Measurements from ENCODE around the gene PRM1. TPM values are rescaled to one million over a fixed set of nuclear protein-coding genes. Genes with fewer than 3 reads are reported as not detected.

Gene PRM1
- total RNA-seq, 3 donors from 2014 or later (not counting 1 experiment from before 2014, with no cell fraction given), result not detected

GRCh38 chr16:11316331-11317015 lies 35.3 kb upstream of the PRM1 start:
- Mint-ChIP-seq H3K9me3 (no peaks in the 10 kb centered on the region), H3K4me3 (no peak overlapping the region), H3K36me3 (no peaks in the 10 kb centered on the region), H3K27me3 (ENCODE audit: low read depth in 2 of 2) (peaks cover 5 to 8% of the 10 kb centered on the region in 2 donors), H3K4me1 (peaks cover 4 to 13% of the 10 kb centered on the region in 2 donors), H3K27ac (no peak overlapping the region)
- Histone ChIP-seq H3K36me3 (ENCODE audit: control insufficient read depth, insufficient read depth, low read length) (no peaks in the 10 kb centered on the region), H3K27ac (ENCODE audit: low read length) (no peak overlapping the region), H3K27me3 (ENCODE audit: control insufficient read depth, insufficient read depth, low read length) (no peaks in the 10 kb centered on the region), H3K9me3 (ENCODE audit: control insufficient read depth, insufficient read depth, low read length) (no peaks in the 10 kb centered on the region), H3K4me3 (ENCODE audit: low read length) (no peak overlapping the region), H3K4me1 (ENCODE audit: control insufficient read depth, insufficient read depth, low read length) (peaks cover 18% of the 10 kb centered on the region)
- intact Hi-C loops (cut with micrococcal nuclease), result no loop called here
- TF ChIP-seq CTCF (IDR thresholded peaks at IDR 0.05), result no peak
- WGBS (ENCODE audit: insufficient coverage), result 93% methylated on average over 22 of the region's 23 CpGs
- DNase-seq, result no peak
- no peak for ATAC-seq

GRCh38 chr16:11315510-11315909 lies 34.4 kb upstream of the PRM1 start:
- H3K4me3 Mint-ChIP-seq, result no peak overlapping the region
- no peaks in the 10 kb centered on the region for H3K36me3 Mint-ChIP-seq
- peaks cover 5 to 8% of the 10 kb centered on the region in 2 donors for H3K27me3 Mint-ChIP-seq (ENCODE audit: low read depth in 2 of 2)
- peaks cover 11 to 21% of the 10 kb centered on the region in 2 donors for H3K4me1 Mint-ChIP-seq
- no peaks in the 10 kb centered on the region for H3K27me3 ChIP-seq (ENCODE audit: control insufficient read depth, insufficient read depth, low read length)
- no peak for TF ChIP-seq CTCF (IDR thresholded peaks at IDR 0.05)
- intact Hi-C loops (cut with micrococcal nuclease), result no loop called here
- WGBS (ENCODE audit: insufficient coverage), result 76% methylated on average over 13 of the region's 13 CpGs
- DNase-seq, result no peak
- H3K27ac ChIP-seq (ENCODE audit: low read length), result no peak overlapping the region
- no peak for ATAC-seq
- H3K9me3 ChIP-seq (ENCODE audit: control insufficient read depth, insufficient read depth, low read length), result no peaks in the 10 kb centered on the region
- no peaks in the 10 kb centered on the region for H3K36me3 ChIP-seq (ENCODE audit: control insufficient read depth, insufficient read depth, low read length)
- H3K9me3 Mint-ChIP-seq, result no peaks in the 10 kb centered on the region
- peaks cover 27% of the 10 kb centered on the region for H3K4me1 ChIP-seq (ENCODE audit: control insufficient read depth, insufficient read depth, low read length)
- H3K27ac Mint-ChIP-seq, result no peak overlapping the region
- H3K4me3 ChIP-seq (ENCODE audit: low read length), result no peak overlapping the region

GRCh38 chr16:11314309-11314894 lies 33.3 kb upstream of the PRM1 start:
- no peak overlapping the region for H3K4me3 ChIP-seq (ENCODE audit: low read length)
- Mint-ChIP-seq H3K27me3 (ENCODE audit: low read depth in 2 of 2) (peaks cover 5 to 8% of the 10 kb centered on the region in 2 donors), H3K4me3 (no peak overlapping the region), H3K36me3 (no peaks in the 10 kb centered on the region), H3K4me1 (peaks cover 11 to 21% of the 10 kb centered on the region in 2 donors), H3K9me3 (no peaks in the 10 kb centered on the region), H3K27ac (no peak overlapping the region)
- no peaks in the 10 kb centered on the region for H3K27me3 ChIP-seq (ENCODE audit: control insufficient read depth, insufficient read depth, low read length)
- ATAC-seq, result no peak
- H3K9me3 ChIP-seq (ENCODE audit: control insufficient read depth, insufficient read depth, low read length), result no peaks in the 10 kb centered on the region
- DNase-seq, result no peak
- H3K27ac ChIP-seq (ENCODE audit: low read length), result no peak overlapping the region
- no peak for TF ChIP-seq CTCF (IDR thresholded peaks at IDR 0.05)
- H3K36me3 ChIP-seq (ENCODE audit: control insufficient read depth, insufficient read depth, low read length), result no peaks in the 10 kb centered on the region
- peaks cover 36% of the 10 kb centered on the region for H3K4me1 ChIP-seq (ENCODE audit: control insufficient read depth, insufficient read depth, low read length)
- intact Hi-C loops (cut with micrococcal nuclease), result no loop called here
- 93% methylated on average over 8 of the region's 8 CpGs for WGBS (ENCODE audit: insufficient coverage)
